ENCODE measurements around the gene GFOD1. TPM values are rescaled to one million over a fixed set of nuclear protein-coding genes. Genes with fewer than 3 reads are reported as not detected.

The GFOD1 gene
- total RNA-seq, 1 experiment from 2014 or later = 8.8 TPM

DNA sequence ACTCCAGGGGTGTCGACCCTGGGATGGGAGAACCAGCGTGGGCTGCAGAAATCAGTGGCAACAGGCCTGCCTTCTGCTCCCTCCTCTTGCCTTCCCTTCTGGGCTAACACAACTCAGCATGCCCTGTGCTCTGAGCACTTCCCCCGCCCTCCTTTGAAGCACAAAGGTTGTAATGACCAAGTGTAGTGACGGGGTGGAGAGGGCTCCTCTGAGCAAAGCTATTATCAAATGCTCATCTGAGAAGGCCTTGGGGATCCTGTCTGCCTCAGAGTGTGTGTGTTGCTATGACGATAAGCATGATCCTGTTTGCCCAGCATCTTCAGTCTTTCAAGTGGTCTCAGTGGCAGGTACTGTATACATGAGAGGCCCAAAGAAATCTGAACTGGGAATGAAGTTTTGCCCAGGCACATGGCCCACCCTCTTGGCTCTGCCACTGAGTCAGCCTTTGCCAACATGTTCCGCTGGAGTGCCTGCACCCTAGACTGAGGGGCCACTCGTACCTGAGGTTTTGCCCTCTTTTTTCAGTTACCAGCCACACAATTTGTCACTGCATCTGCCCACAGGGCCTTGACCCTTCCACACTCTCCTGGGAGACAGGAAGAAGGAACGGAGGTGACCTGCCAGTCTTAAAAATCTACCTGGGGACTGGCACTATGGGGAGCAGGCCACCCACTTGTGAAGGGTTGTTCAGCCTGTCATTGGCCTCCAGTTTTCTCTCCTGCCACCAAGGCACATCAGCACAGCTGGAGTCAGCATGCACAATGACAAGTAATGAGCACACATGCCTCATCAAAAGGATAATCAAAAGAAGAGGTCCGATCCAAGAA is 74.5 kb downstream of the GFOD1 start:
- no peak overlapping the region for H3K27ac ChIP-seq (ENCODE audit: low read depth, low read length, poor library complexity, severe bottlenecking)
- BruUV-seq (replicated peaks) = no TSS peak
- intact Hi-C loops (cut with micrococcal nuclease; ENCODE audit: unreplicated experiment) = no loop called here
- CTCF ChIA-PET = no interaction called here
- H3K9me3 ChIP-seq (ENCODE audit: low read depth, low read length, poor library complexity, severe bottlenecking) = no peaks in the 10 kb centered on the region
- no peaks in the 10 kb centered on the region for H3K36me3 ChIP-seq (ENCODE audit: insufficient read depth, low read length, poor library complexity, severe bottlenecking)
- H3K4me1 ChIP-seq (ENCODE audit: insufficient read depth, low read length, poor library complexity, severe bottlenecking) = peaks cover 4% of the 10 kb centered on the region
- POLR2A ChIA-PET (ENCODE audit: low non-redundant PET) = no interaction called here
- H3K27me3 ChIP-seq (replicated peaks; ENCODE audit: insufficient read depth, low read depth, low read length, poor library complexity) = no peaks in the 10 kb centered on the region
- TF ChIP-seq EZH2 (IDR thresholded peaks at IDR 0.05; ENCODE audit: borderline replicate concordance, low read depth, low read length, poor library complexity, severe bottlenecking) = no peak
- TF ChIP-seq, protein P1, sequence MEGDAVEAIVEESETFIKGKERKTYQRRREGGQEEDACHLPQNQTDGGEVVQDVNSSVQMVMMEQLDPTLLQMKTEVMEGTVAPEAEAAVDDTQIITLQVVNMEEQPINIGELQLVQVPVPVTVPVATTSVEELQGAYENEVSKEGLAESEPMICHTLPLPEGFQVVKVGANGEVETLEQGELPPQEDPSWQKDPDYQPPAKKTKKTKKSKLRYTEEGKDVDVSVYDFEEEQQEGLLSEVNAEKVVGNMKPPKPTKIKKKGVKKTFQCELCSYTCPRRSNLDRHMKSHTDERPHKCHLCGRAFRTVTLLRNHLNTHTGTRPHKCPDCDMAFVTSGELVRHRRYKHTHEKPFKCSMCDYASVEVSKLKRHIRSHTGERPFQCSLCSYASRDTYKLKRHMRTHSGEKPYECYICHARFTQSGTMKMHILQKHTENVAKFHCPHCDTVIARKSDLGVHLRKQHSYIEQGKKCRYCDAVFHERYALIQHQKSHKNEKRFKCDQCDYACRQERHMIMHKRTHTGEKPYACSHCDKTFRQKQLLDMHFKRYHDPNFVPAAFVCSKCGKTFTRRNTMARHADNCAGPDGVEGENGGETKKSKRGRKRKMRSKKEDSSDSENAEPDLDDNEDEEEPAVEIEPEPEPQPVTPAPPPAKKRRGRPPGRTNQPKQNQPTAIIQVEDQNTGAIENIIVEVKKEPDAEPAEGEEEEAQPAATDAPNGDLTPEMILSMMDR (conservative IDR thresholded peaks at IDR 0.05; ENCODE audit: low read depth, low read length) = no peak
- no peak for DNase-seq (ENCODE audit: low spot score)
- H3K4me3 ChIP-seq (ENCODE audit: low read depth, low read length, poor library complexity, severe bottlenecking) = no peak overlapping the region

DNA sequence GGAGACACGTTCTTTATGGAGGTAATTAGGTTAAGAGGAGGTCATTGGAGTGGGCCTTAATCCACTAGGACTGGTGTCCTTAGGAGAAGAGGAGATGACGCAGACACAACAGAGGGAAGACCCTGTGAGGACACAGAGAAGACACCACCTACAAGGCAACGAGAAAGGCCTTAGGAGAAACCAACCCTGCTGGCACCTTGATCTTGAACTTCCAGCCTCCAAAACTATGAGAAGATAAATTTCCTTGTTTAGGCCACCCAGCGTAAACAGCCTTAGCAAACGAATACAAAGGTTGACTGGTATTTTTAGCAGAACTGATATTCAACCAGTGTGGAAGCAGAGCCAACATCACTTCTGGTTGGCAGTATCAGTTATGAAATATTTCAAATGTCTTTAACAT is 75.2 kb downstream of the GFOD1 start:
- intact Hi-C loops (cut with micrococcal nuclease; ENCODE audit: unreplicated experiment) = no loop called here
- ChIA-PET POLR2A (ENCODE audit: low non-redundant PET) (no interaction called here), CTCF (no interaction called here)
- TF ChIP-seq, protein P1 (conservative IDR thresholded peaks at IDR 0.05; ENCODE audit: low read depth, low read length) = no peak
- TF ChIP-seq EZH2 (IDR thresholded peaks at IDR 0.05; ENCODE audit: borderline replicate concordance, low read depth, low read length, poor library complexity, severe bottlenecking) = no peak
- H3K4me3 ChIP-seq (ENCODE audit: low read depth, low read length, poor library complexity, severe bottlenecking) = no peak overlapping the region
- H3K27ac ChIP-seq (ENCODE audit: low read depth, low read length, poor library complexity, severe bottlenecking) = no peak overlapping the region
- H3K27me3 ChIP-seq (replicated peaks; ENCODE audit: insufficient read depth, low read depth, low read length, poor library complexity) = no peaks in the 10 kb centered on the region
- no peaks in the 10 kb centered on the region for H3K36me3 ChIP-seq (ENCODE audit: insufficient read depth, low read length, poor library complexity, severe bottlenecking)
- H3K4me1 ChIP-seq (ENCODE audit: insufficient read depth, low read length, poor library complexity, severe bottlenecking) = peaks cover 5% of the 10 kb centered on the region
- H3K9me3 ChIP-seq (ENCODE audit: low read depth, low read length, poor library complexity, severe bottlenecking) = no peaks in the 10 kb centered on the region
- no peak for DNase-seq (ENCODE audit: low spot score)
- no TSS peak for BruUV-seq (replicated peaks)

DNA sequence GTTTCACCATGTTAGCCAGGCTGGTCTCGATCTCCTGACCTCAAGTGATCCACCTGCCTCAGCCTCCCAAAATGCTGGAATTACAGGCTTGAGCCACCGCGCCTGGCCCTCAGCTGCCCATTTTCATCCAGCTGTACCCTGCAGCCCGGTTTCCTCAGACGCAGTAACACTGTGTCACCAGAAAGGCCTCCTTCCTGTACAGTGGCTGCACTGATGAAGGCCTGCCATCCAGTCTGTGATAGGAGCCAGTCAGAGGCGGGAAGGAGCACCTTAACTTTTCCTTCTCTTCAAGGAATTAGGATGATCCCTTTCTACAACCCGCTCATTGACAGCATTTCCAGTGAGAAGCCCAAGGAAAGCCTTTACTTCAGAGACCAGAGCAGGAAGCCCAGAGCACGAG is 75.9 kb downstream of the GFOD1 start:
- no peak for DNase-seq (ENCODE audit: low spot score)
- no peak overlapping the region for H3K27ac ChIP-seq (ENCODE audit: low read depth, low read length, poor library complexity, severe bottlenecking)
- H3K36me3 ChIP-seq (ENCODE audit: insufficient read depth, low read length, poor library complexity, severe bottlenecking) = no peaks in the 10 kb centered on the region
- BruUV-seq (replicated peaks) = no TSS peak
- POLR2A ChIA-PET (ENCODE audit: low non-redundant PET) = no interaction called here
- CTCF ChIA-PET = no interaction called here
- no peak for TF ChIP-seq EZH2 (IDR thresholded peaks at IDR 0.05; ENCODE audit: borderline replicate concordance, low read depth, low read length, poor library complexity, severe bottlenecking)
- TF ChIP-seq, protein P1 (conservative IDR thresholded peaks at IDR 0.05; ENCODE audit: low read depth, low read length) = no peak
- H3K27me3 ChIP-seq (replicated peaks; ENCODE audit: insufficient read depth, low read depth, low read length, poor library complexity) = no peaks in the 10 kb centered on the region
- no peaks in the 10 kb centered on the region for H3K9me3 ChIP-seq (ENCODE audit: low read depth, low read length, poor library complexity, severe bottlenecking)
- no peak overlapping the region for H3K4me3 ChIP-seq (ENCODE audit: low read depth, low read length, poor library complexity, severe bottlenecking)
- intact Hi-C loops (cut with micrococcal nuclease; ENCODE audit: unreplicated experiment) = no loop called here
- H3K4me1 ChIP-seq (ENCODE audit: insufficient read depth, low read length, poor library complexity, severe bottlenecking) = peaks cover 5% of the 10 kb centered on the region
